ENCODE results near the gene PAQR6. TPM values are rescaled to one million over a fixed set of nuclear protein-coding genes. Genes with fewer than 3 reads are reported as not detected.
A peak's percentile ranks its signal among the peaks of the same experiment; 100 is the strongest.
"Not testable (repeated sequence)": the region's sequence is repeated elsewhere in the genome, so short reads cannot be mapped to it uniquely, and the experiment has no call there.

The PAQR6 gene
- polyA plus RNA-seq, 1 donor = 4.0 TPM

- DNase-seq (ENCODE audit: low read depth) = no peak
Measured at GRCh38 chr1:156232201-156232894, 15.5 kb downstream of the PAQR6 start.

DNA sequence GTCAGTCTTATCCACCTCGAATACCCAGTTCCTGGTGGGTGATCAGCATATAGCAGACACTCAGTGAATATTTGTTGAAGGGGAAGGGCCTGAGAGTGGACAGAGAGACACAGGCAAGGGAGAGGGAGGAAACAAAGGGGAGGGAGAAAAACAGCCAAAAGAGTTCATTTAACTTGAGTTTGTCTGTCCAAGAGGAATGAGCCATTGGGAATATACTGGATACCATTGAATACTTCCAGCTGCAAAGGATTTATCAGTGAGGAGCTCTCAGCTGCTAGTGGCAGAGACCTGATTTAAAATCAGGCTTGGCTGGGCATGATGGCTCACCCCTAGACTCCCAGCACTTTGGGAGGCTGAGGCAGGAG, 17.4 kb downstream of the PAQR6 start:
- DNase-seq (ENCODE audit: low read depth) = peak; percentile 56

GRCh38 chr1:156229809-156230472, 17.9 kb downstream of the PAQR6 start:
- no peak for DNase-seq (ENCODE audit: low read depth)

DNA sequence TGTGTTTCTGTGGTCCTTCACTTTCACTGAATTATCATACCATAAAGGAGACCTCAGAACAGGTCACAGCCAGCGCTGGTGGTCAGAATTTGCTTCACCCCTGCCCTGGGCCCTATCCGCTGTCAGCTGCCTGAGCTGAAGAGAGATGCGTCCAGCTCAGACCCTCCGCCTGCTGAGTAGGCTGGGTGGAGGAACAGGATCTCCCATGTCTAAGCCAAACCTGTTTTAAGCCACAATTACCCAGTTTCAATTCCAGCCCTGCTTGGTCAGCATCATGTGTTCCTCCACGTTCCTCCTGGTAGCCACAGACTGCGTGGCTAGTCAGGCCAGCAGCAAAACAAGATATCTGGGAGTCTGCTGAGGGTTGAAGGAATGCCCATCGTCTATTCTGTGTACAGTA, 19.4 kb downstream of the PAQR6 start:
- DNase-seq (ENCODE audit: low read depth) = no peak

- DNase-seq (ENCODE audit: low read depth) = no peak
Measured at GRCh38 chr1:156226782-156227181, 21.1 kb downstream of the PAQR6 start.

GRCh38 chr1:156226116-156226538, 21.7 kb downstream of the PAQR6 start:
- no peak for DNase-seq (ENCODE audit: low read depth)

GRCh38 chr1:156225677-156226014, 22.2 kb downstream of the PAQR6 start:
- DNase-seq (ENCODE audit: low read depth) = no peak

DNA sequence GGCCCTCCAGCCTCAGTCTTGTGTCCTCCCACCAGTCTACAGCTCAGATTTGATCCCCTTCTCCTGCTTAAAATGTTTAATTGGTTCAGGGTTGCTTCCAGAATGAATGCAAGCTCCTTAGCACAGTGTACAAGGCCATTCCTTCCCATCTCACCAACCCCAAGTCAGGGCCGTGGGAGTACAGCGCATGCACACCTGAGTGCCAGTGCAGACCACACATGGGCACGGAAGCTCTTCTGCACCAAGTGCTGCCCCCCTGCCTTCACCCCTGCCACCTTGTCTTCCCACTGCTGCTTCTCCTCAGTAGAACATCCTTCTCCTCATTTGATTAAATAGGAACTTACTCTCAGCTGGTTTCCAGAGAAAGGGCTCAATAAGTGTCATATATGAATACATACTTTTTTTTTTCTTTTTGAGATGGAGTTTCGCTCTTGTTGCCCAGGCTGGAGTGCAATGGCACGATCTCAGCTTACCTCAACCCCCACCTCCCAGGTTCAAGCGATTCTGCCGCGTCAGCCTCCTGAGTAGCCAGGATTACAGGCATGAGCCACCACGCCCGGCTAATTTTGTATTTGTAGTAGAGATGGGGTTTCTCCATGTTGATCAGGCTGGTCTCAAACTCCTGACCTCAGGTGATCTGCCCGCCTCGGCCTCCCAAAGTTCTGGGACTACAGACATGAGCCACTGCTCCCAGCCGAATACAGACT, 25.7 kb downstream of the PAQR6 start:
- no peak for DNase-seq (ENCODE audit: low read depth)

DNA sequence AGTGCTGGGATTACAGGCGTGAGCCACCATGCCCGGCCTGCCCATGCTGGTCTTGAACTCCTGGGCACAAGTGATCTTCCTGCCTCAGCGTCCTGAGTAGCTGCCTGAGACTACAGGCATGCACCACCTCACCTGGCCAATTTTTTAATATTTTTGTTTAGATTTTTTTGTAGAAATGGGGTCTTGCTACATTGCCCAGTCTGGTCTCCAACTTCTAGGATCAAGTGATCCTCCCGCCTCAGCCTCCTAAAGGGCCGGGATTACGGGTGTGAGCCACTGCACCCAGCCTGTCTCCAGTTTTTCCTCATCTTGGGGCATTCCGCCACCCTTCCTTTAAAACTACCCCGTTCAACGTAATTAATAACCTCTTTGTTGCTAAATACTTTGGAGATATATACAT, 27.6 kb downstream of the PAQR6 start:
- no peak for DNase-seq (ENCODE audit: low read depth)

DNA sequence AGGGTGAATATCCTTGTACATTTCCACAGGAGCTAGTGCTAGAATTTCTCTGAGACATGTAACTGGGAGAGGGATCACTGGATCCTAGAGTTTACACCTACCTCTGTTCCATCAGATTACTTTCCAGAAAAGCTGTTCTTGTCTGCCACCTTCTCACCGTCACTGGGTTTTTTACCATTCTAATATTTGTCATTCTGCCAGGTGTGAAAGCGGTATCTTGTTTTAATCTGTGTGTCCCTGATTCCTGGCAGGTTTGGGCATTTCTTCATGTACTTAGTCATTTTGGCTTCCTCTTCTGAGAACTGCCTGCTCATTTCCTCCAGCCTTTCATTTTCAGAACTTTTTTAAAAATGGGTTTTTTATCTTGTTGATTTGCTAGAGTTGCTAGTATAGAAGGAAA, 30.0 kb downstream of the PAQR6 start:
- no peak for DNase-seq (ENCODE audit: low read depth)

GRCh38 chr1:156216361-156217086, 31.3 kb downstream of the PAQR6 start:
- DNase-seq (ENCODE audit: low read depth) = not testable (repeated sequence)

GRCh38 chr1:156214024-156214748, 33.7 kb downstream of the PAQR6 start:
- DNase-seq (ENCODE audit: low read depth) = no peak

- DNase-seq (ENCODE audit: low read depth) = no peak
Measured at GRCh38 chr1:156213644-156213966, 34.3 kb downstream of the PAQR6 start.

- DNase-seq (ENCODE audit: low read depth) = peak; percentile 87
Measured at GRCh38 chr1:156212833-156213643, 34.8 kb downstream of the PAQR6 start, which contains the start of gene PMF1. Gene PMF1 (plus strand): TSS chr1:156213007. CDS start chr1:156213016, 9 bp downstream.

GRCh38 chr1:156212130-156212529, 35.7 kb downstream of the PAQR6 start:
- DNase-seq (ENCODE audit: low read depth) = no peak

DNA sequence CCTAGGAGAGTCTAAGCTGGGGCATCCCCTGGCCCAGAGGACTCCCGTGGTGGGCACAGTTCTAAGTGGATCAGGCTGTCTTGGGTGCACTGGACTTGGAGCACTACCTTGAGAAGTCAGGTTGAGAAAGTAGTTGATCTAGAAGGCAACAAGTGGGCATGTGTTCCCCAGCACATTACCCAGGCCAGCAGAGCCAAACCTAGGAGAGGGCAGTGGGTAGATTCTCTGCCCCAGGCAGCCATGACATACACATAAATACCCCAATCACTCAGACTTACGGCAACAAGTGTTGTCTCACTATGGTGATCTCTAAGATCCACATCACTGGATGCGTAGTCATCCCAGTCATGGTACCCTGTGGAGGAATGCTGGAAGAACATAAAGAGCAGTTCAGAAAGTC, 36.6 kb downstream of the PAQR6 start:
- DNase-seq (ENCODE audit: low read depth) = no peak

DNA sequence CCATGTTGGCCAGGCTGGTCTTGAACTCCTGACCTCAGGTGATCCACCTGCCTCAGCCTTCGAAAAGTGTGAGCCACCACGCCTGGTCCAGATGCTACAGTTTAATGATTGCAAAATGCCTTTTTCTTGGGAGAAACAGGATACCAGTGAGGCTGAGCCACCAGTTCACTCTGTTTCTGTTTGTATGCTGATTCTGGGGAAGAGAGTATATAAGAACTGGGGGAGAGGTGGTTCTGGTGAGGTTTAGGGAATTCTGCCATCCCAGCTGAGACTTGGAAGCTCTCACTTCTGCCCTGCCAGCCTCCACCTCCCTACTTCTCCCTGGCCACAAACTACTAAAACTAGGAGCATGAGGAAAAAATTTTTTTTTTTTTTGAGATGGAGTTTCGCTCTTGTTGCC, 43.2 kb downstream of the PAQR6 start:
- DNase-seq (ENCODE audit: low read depth) = no peak

GRCh38 chr1:156203331-156203730, 44.5 kb downstream of the PAQR6 start:
- no peak for DNase-seq (ENCODE audit: low read depth)

- no peak for DNase-seq (ENCODE audit: low read depth)
Measured at GRCh38 chr1:156200044-156200443, 47.8 kb downstream of the PAQR6 start.

DNA sequence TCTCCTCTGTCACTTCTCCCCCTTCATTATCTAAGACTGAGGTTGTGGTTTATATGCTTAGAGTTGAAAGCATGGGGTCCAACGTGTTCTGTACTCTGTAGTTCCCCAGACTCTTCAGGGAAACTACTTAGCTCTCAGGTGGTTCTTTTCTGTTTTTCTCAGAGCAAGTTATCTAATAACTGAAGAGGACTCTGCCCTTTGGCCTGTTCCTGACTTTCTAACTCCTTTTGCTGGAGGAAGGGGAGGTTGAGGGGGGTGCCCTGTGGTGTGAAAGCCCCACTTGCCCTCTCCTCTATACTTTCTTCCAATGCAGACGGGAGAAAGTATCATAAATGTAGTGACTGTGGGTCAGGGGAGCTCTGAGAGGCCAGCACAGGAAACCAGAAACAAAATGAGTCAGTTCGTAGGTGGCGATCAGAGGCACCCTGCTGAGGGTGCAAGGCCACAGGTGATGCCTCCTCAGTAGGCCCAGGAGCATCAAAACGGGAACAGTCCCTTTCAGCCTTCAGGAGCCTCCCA, 49.0 kb downstream of the PAQR6 start:
- no peak for DNase-seq (ENCODE audit: low read depth)

- DNase-seq (ENCODE audit: low read depth) = no peak
Measured at GRCh38 chr1:156196445-156196844, 51.4 kb downstream of the PAQR6 start.

Measured in forelimb muscle (tissue), 1 donor.